ENCODE data around the gene PHACTR3.

The PHACTR3 gene

DNA sequence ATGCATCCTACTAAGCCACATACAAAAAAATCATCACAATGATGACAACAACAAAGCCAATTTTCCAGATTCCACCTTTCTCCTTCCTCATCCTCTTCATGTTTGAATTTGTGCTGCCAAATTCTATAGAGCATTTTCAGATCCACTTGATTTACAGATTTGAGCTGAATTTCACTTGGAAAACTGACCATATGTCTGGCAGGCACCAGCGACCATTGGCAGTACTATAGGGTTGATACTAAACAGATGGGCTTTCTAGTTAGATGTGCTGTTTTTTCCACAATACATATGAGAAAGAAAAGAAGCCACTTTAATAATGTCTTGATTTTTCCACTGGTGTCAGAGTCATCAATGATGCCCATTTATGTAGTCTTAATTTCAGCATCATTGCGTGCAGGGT is 127.0 kb downstream of the PHACTR3 start:
- TF ChIP-seq, protein P1, sequence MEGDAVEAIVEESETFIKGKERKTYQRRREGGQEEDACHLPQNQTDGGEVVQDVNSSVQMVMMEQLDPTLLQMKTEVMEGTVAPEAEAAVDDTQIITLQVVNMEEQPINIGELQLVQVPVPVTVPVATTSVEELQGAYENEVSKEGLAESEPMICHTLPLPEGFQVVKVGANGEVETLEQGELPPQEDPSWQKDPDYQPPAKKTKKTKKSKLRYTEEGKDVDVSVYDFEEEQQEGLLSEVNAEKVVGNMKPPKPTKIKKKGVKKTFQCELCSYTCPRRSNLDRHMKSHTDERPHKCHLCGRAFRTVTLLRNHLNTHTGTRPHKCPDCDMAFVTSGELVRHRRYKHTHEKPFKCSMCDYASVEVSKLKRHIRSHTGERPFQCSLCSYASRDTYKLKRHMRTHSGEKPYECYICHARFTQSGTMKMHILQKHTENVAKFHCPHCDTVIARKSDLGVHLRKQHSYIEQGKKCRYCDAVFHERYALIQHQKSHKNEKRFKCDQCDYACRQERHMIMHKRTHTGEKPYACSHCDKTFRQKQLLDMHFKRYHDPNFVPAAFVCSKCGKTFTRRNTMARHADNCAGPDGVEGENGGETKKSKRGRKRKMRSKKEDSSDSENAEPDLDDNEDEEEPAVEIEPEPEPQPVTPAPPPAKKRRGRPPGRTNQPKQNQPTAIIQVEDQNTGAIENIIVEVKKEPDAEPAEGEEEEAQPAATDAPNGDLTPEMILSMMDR (IDR thresholded peaks at IDR 0.05; ENCODE audit: low read length), result no peak
- TF ChIP-seq EZH2 (IDR thresholded peaks at IDR 0.05; ENCODE audit: borderline replicate concordance, low read length), result no peak
- Histone ChIP-seq H3K79me2 (ENCODE audit: insufficient read depth, low read length) (no peaks in the 10 kb centered on the region), H3K4me2 (ENCODE audit: low read length) (no peak overlapping the region), H3K4me1 (ENCODE audit: insufficient read depth, low read length, severe bottlenecking) (no peaks in the 10 kb centered on the region), H3K9ac (ENCODE audit: low read length) (no peak overlapping the region), H3K36me3 (ENCODE audit: insufficient read depth, low read length) (no peaks in the 10 kb centered on the region), H3K27me3 (ENCODE audit: insufficient read depth, low read length) (no peaks in the 10 kb centered on the region; the same call in 1 of the 2 replicates), H3K27ac (ENCODE audit: low read depth, low read length, poor library complexity, severe bottlenecking) (no peak overlapping the region), H4K20me1 (ENCODE audit: insufficient read depth, low read length) (no peaks in the 10 kb centered on the region), H2AFZ (ENCODE audit: low read length) (no peak overlapping the region), H3F3A (ENCODE audit: insufficient read depth, low read length) (no peaks in the 10 kb centered on the region), H3K9me3 (ENCODE audit: low read length) (no peaks in the 10 kb centered on the region), H3K4me3 (ENCODE audit: low read depth, low read length, poor library complexity, severe bottlenecking) (no peak overlapping the region), H3K9me2 (ENCODE audit: low read depth, low read length) (no peaks in the 10 kb centered on the region)

DNA sequence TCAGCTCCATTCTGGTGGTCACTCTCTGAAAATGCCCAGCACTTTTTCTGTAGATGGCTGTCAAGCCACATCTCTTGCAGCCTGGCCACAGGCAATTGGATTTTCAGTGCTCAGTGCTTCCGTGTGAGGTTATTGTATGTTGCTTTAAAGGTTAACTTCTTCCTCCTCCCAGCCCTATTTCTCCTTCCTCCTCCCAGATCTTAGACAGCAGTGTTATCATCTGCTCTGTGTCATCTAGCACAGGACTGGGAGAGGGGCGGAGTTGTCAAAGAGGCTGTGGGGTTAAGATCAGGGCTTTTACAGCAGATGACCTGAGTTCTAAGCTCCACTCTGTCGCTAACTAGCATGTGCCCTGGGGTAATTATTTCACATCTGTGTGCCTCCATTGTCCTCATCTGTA is 129.0 kb downstream of the PHACTR3 start:
- H3K4me3 ChIP-seq (ENCODE audit: low read depth, low read length, poor library complexity, severe bottlenecking), result no peak overlapping the region
- TF ChIP-seq, protein P1 (IDR thresholded peaks at IDR 0.05; ENCODE audit: low read length), result no peak
- TF ChIP-seq EZH2 (IDR thresholded peaks at IDR 0.05; ENCODE audit: borderline replicate concordance, low read length), result no peak
- H3K9me2 ChIP-seq (ENCODE audit: low read depth, low read length), result no peaks in the 10 kb centered on the region
- no peaks in the 10 kb centered on the region for H3K4me1 ChIP-seq (ENCODE audit: insufficient read depth, low read length, severe bottlenecking)
- no peaks in the 10 kb centered on the region for H3K79me2 ChIP-seq (ENCODE audit: insufficient read depth, low read length)
- H3K9ac ChIP-seq (ENCODE audit: low read length), result no peak overlapping the region
- H3K27ac ChIP-seq (ENCODE audit: low read depth, low read length, poor library complexity, severe bottlenecking), result no peak overlapping the region
- no peaks in the 10 kb centered on the region for H3K9me3 ChIP-seq (ENCODE audit: low read length)
- H3K4me2 ChIP-seq (ENCODE audit: low read length), result no peak overlapping the region
- no peak overlapping the region for H2AFZ ChIP-seq (ENCODE audit: low read length)
- no peaks in the 10 kb centered on the region; the same call in 1 of the 2 replicates for H3K27me3 ChIP-seq (ENCODE audit: insufficient read depth, low read length)
- H4K20me1 ChIP-seq (ENCODE audit: insufficient read depth, low read length), result no peaks in the 10 kb centered on the region
- H3F3A ChIP-seq (ENCODE audit: insufficient read depth, low read length), result no peaks in the 10 kb centered on the region
- no peaks in the 10 kb centered on the region for H3K36me3 ChIP-seq (ENCODE audit: insufficient read depth, low read length)

DNA sequence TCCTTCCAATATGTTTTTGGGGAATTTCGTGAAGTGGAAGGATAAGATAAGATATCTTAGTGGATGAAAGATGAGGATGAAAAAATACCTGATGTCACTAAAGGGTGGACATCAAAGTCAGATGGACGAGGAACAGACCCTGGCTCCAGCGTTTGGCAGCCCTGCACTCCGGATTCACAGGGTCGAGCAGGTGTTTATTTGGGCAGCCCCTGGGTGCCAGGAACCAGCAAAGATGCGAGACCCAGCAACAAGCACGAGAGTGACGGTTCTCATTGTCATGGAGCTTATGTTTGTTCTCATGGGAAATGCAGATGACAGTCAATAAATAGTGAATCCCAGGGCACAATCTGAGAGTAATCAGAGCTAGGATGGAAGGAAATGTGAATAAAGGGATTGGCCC is 131.1 kb downstream of the PHACTR3 start:
- H3K36me3 ChIP-seq (ENCODE audit: insufficient read depth, low read length), result no peaks in the 10 kb centered on the region
- no peaks in the 10 kb centered on the region; the same call in 1 of the 2 replicates for H3K27me3 ChIP-seq (ENCODE audit: insufficient read depth, low read length)

More for the DNA sequence above, 131.1 kb downstream of the PHACTR3 start:
- Histone ChIP-seq H3K4me1 (ENCODE audit: insufficient read depth, low read length, severe bottlenecking) (no peaks in the 10 kb centered on the region), H3K9ac (ENCODE audit: low read length) (no peak overlapping the region), H3K4me2 (ENCODE audit: low read length) (no peak overlapping the region), H3K9me3 (ENCODE audit: low read length) (no peaks in the 10 kb centered on the region), H3F3A (ENCODE audit: insufficient read depth, low read length) (no peaks in the 10 kb centered on the region), H4K20me1 (ENCODE audit: insufficient read depth, low read length) (no peaks in the 10 kb centered on the region), H3K9me2 (ENCODE audit: low read depth, low read length) (no peaks in the 10 kb centered on the region), H3K79me2 (ENCODE audit: insufficient read depth, low read length) (no peaks in the 10 kb centered on the region), H3K4me3 (ENCODE audit: low read depth, low read length, poor library complexity, severe bottlenecking) (no peak overlapping the region), H3K27ac (ENCODE audit: low read depth, low read length, poor library complexity, severe bottlenecking) (no peak overlapping the region), H2AFZ (ENCODE audit: low read length) (no peak overlapping the region)
- TF ChIP-seq, protein P1 (IDR thresholded peaks at IDR 0.05; ENCODE audit: low read length), result no peak
- no peak for TF ChIP-seq EZH2 (IDR thresholded peaks at IDR 0.05; ENCODE audit: borderline replicate concordance, low read length)

Data from OCI-LY1 (cell line).